ENCODE data around the gene LINGO1. TPM values are rescaled to one million over a fixed set of nuclear protein-coding genes. Genes with fewer than 3 reads are reported as not detected.

Gene LINGO1
- total and polyA plus RNA-seq, 9 of the 15 experiments (the other 6 are each of a cell fraction or from before 2014, with no cell fraction given): 0.07 to 15.3 (median 2.1) TPM

DNA sequence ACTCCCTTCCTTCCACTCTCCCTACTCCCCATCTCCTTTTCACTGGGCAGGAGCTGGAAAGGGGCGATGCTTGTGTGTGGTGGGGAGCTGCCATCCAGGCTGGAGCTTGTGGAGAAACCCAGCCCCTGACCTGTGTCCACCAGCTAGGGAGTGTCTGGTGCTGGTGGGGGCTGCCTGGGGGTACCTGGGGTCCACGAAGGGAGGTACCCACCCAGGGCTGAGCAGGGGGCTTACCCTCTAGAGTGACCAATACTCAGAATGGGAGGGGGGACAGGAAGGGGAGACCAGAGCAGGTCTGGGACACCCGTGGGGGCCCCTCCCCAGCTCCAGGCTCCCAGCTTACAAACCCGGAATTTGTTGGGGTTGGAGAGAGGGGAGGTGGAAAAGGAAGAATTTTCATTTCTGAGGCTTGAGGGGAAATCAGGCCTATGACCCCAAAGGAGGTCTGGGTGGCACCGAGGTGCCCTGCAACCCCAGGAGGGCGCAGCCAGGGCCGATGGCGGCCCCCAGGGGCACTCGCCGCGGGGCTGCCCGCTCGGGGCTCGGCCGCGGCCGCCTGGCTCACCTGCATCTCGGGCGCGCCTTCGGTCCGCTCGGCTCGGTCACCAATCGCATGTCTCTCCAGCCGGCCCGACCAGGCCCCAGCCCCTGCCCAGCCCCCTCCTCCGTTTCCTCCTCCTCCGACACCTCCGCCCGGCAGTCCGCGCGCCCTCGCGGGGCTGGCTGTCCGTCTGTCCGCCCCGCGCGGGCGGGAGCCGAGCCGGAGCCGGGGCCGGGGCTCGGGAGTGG is 773 bp downstream of the LINGO1 start (continued):
- peak; percentile 49 for TF ChIP-seq ZFX (CRISPR knock-in tag; IDR thresholded peaks at IDR 0.05)
- TF ChIP-seq UBTF (IDR thresholded peaks at IDR 0.05; ENCODE audit: borderline replicate concordance in 1 of 2, low read depth in 2 of 2, low read length in 2 of 2): 0 out of 4 replicates have a peak, but pooled peaks of 1 of the 2 experiments have one; percentile 0
- TF ChIP-seq, protein P1, sequence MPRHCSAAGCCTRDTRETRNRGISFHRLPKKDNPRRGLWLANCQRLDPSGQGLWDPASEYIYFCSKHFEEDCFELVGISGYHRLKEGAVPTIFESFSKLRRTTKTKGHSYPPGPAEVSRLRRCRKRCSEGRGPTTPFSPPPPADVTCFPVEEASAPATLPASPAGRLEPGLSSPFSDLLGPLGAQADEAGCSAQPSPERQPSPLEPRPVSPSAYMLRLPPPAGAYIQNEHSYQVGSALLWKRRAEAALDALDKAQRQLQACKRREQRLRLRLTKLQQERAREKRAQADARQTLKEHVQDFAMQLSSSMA (CRISPR knock-in tag; IDR thresholded peaks at IDR 0.05): no peak
- no peak for TF ChIP-seq RBM15 (IDR thresholded peaks at IDR 0.05; ENCODE audit: insufficient read depth, low read length)
- TF ChIP-seq PHF21A (IDR thresholded peaks at IDR 0.05; ENCODE audit: borderline replicate concordance, low read depth): no peak
- TF ChIP-seq ZNF175 (CRISPR knock-in tag; IDR thresholded peaks at IDR 0.05; ENCODE audit: low read depth): no peak
- TF ChIP-seq BRD9 (IDR thresholded peaks at IDR 0.05; ENCODE audit: low read depth, partially characterized antibody): no peak
- TF ChIP-seq RAD51 (IDR thresholded peaks at IDR 0.05; ENCODE audit: borderline replicate concordance, low read depth): no peak
- TF ChIP-seq NFIC (IDR thresholded peaks at IDR 0.05): no peak
- TF ChIP-seq ZNF263 (CRISPR knock-in tag; IDR thresholded peaks at IDR 0.05; ENCODE audit: borderline replicate concordance): peak; percentile 44; the same call in 1 of the 2 replicates
- no peak for TF ChIP-seq HMG20B (CRISPR knock-in tag; IDR thresholded peaks at IDR 0.05)
- TF ChIP-seq MYC (IDR thresholded peaks at IDR 0.05; ENCODE audit: low read depth, low read length): no peak
- no peak for TF ChIP-seq MYC (CRISPR knock-in tag; IDR thresholded peaks at IDR 0.05; ENCODE audit: borderline replicate concordance, low read depth)
- TF ChIP-seq ZNF24 (IDR thresholded peaks at IDR 0.05): no peak
- TF ChIP-seq ZNF316 (IDR thresholded peaks at IDR 0.05): no peak
- TF ChIP-seq ZFP30 (CRISPR knock-in tag; IDR thresholded peaks at IDR 0.05; ENCODE audit: borderline replicate concordance): no peak
- no peak for TF ChIP-seq SNRNP70 (optimal IDR thresholded peaks at IDR 0.05; ENCODE audit: low read depth, low read length)
- no peak for TF ChIP-seq GABPB2 (CRISPR knock-in tag; conservative IDR thresholded peaks at IDR 0.05)
